Ovary (tissue), 9 donors: Measurements from ENCODE around the gene BCOR. TPM values are rescaled to one million over a fixed set of nuclear protein-coding genes. Genes with fewer than 3 reads are reported as not detected.

Experiments
- DNase-seq, 5 donors: peaks; one replicate each; pipeline ENCODE4 v3.0.0-alpha.2; 2019 to 2020
- H3K27ac ChIP-seq, 2 donors: fragments of 200-600 bp; one replicate each; pipeline versions ENCODE4 v1.5.1 to v1.8.0; 2019 to 2022
- H3K27me3 ChIP-seq: fragments of 200-600 bp; one replicate; pipeline ENCODE4 v1.8.0; 2022
- H3K36me3 ChIP-seq: fragments of 200-600 bp; sonication (generic); one replicate; pipeline ENCODE4 v1.5.1; 2019
- H3K4me1 ChIP-seq: one replicate; pipeline ENCODE4 v1.8.1; 2013; ENCODE audit warnings: mild to moderate bottlenecking, moderate library complexity; ENCODE audit not compliant: insufficient read depth
- H3K4me3 ChIP-seq: fragments of 200-600 bp; sonication (generic); one replicate; pipeline ENCODE4 v1.5.1; 2017
- H3K9me3 ChIP-seq, 2 donors: fragments of 200-600 bp in 1 of 2; sonication (generic) in 1 of 2; one replicate each; pipeline versions ENCODE4 v1.5.1 to v1.8.1; 2013 to 2019; ENCODE audit warnings: mild to moderate bottlenecking in 1 of 2, moderate library complexity in 1 of 2
- EP300 ChIP-seq: sonication (generic); formaldehyde crosslinking; IDR thresholded peaks from one replicate; pipeline ENCODE4 v1.6.1; 2017; ENCODE audit warnings: antibody characterized with exemption
- POLR2A ChIP-seq: fragments of 450-650 bp; IDR thresholded peaks from one replicate; pipeline ENCODE4 v1.6.1; 2017; ENCODE audit warnings: antibody characterized with exemption, mild to moderate bottlenecking, moderate library complexity
- WGBS, 3 donors: extraction: QIAGEN DNeasy Blood & Tissue Kit in 1 of 3; methylation state at CpG; one replicate each; pipeline versions ENCODE4 v1.1.5 to v1.1.7; 2013 to 2017; 5-methylcytosine and 5-hydroxymethylcytosine counted together
- intact Hi-C, 4 donors: fragments of 100-400 bp; cut with DNase I; formaldehyde crosslinking; loops; one replicate each; pipeline versions ENCODE4 v1.11.0 to v1.15.1; 2022 to 2023
- polyA plus RNA-seq, 2 donors: library from polyadenylated mRNA; stranded (reverse); fragments of 200-250 nt in 1 of 2; fragments of 350-450 nt in 1 of 2; fragmentation: Illumina TruSeq in 1 of 2; extraction: RNeasy Lipid Tissue Mini Kit (QIAGEN cat#74804) in 1 of 2; gene quantifications; one replicate each; pipeline ENCODE4 v1.2.3, GENCODE V29; 2013 to 2014
- total RNA-seq, 7 donors: library from RNA; depleted of rRNA in 2 of 7; stranded (reverse); fragments of >200 nt in 2 of 7; fragmentation: NEBNext Ultra II Directional in 3 of 7; extraction: Animal tissue kit (Norgen Biotek cat#: 25700) in 3 of 7; gene quantifications; one replicate each; pipeline versions ENCODE4 v1.1.0 to v1.2.4, GENCODE V29; 2016 to 2023
- TF ChIP-seq, protein P1 (sequence below), 3 donors: fragments of 450-650 bp in 2 of 3; fragments of 200-600 bp in 1 of 3; IDR thresholded peaks; one replicate each; pipeline versions ENCODE4 v1.5.1 to v1.8.0; 2016 to 2022; ENCODE audit warnings: antibody characterized with exemption in 3 of 3, mild to moderate bottlenecking in 1 of 3
- donor health status: DM: no; HTN: no; CAD: no; lungs with moderate emphysema.
- donor health status: DM: no; HTN: no; CAD: no.
- donor health status: Bipolar disorder and iron deficiency.
- donor health status: DM: yes; HTN: yes; CAD: no.
- donor health status: DM: no; HTN: no; CAD: no.
- donor health status: DM: yes; HTN: yes; CAD: no.

Gene BCOR
- total and polyA plus RNA-seq, 9 donors = 17.7 to 57.2 (median 42.3) TPM

DNA sequence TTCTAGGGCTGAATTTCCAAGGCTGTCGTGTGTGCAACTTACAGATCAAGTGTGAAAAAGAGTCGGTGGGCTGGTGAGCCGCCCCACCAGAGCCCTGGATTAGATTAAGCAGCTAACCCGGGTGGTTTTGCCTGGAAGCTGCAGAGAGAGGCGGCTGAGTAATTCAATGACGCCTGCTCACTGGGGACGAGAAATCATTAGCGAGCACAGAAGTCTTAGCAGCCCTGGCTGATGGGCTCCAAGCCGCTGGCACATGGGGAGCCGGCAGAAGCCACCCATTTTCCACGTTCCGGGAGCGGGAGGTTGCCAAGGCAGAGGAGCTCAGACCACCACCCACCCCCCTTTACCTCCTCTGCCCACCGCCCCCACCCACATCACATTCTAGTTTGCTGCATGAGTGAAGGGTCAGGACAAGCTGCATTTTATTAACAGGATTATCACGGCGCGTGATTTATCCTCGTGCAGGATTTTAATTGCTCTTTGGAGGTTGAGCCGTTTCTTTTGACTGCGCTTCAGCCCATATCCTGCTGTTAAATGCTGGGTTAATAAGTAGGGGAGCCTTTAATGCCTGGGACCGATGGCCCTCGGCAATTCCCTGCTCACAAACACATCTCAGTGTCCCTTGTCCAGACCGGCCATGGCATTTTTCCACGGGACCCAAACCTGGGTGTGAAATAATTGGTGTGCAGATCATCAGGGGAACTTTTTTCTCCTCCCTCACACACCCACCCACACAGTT lies 19.1 kb downstream of the BCOR start:
- no peak for TF ChIP-seq POLR2A
- no peak for TF ChIP-seq EP300
- TF ChIP-seq, protein P1, sequence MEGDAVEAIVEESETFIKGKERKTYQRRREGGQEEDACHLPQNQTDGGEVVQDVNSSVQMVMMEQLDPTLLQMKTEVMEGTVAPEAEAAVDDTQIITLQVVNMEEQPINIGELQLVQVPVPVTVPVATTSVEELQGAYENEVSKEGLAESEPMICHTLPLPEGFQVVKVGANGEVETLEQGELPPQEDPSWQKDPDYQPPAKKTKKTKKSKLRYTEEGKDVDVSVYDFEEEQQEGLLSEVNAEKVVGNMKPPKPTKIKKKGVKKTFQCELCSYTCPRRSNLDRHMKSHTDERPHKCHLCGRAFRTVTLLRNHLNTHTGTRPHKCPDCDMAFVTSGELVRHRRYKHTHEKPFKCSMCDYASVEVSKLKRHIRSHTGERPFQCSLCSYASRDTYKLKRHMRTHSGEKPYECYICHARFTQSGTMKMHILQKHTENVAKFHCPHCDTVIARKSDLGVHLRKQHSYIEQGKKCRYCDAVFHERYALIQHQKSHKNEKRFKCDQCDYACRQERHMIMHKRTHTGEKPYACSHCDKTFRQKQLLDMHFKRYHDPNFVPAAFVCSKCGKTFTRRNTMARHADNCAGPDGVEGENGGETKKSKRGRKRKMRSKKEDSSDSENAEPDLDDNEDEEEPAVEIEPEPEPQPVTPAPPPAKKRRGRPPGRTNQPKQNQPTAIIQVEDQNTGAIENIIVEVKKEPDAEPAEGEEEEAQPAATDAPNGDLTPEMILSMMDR (IDR thresholded peaks at IDR 0.05) = no peak
- no peak for DNase-seq
- 49 to 67% (median 63%) methylated on average over 24 of the region's 24 CpGs for WGBS, 3 donors

DNA sequence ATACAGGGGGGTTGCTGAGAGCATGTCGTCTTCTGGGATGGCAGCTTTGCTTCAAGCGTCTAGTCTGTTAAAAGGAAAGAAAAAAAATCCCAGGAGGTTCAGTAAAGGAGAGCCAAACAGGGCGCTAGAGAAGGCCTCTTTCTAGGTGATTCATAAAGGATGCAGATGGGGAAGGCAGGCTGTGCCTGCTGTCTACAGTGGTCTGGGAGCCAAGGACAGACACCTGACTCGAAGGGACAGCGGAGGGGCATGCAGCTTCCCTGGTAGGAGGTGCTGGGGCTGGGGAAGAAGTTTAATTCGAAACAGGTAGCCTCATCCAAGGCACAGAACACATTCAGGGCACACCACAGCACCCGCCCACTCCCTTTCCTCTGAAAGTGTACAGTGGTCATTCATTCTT lies 19.9 kb downstream of the BCOR start:
- 48 to 67% (median 56%) methylated on average over 7 of the region's 7 CpGs for WGBS, 3 donors
- Histone ChIP-seq H3K36me3 (no peaks in the 10 kb centered on the region), H3K27ac (no peak overlapping the region), H3K27me3 (no peaks in the 10 kb centered on the region), H3K9me3 (no peaks in the 10 kb centered on the region), H3K4me3 (no peak overlapping the region), H3K4me1 (peaks cover 2% of the 10 kb centered on the region)
- intact Hi-C loops = no loop called here
- DNase-seq = no peak
- TF ChIP-seq EP300 (no peak), POLR2A (no peak)
- TF ChIP-seq, protein P1 (IDR thresholded peaks at IDR 0.05) = no peak

More for the DNA sequence above, 19.1 kb downstream of the BCOR start:
- Histone ChIP-seq H3K27ac (no peak overlapping the region), H3K9me3 (no peaks in the 10 kb centered on the region), H3K4me3 (no peak overlapping the region), H3K27me3 (no peaks in the 10 kb centered on the region), H3K4me1 (peaks cover 2% of the 10 kb centered on the region), H3K36me3 (no peaks in the 10 kb centered on the region)
- intact Hi-C loops = no loop called here

DNA sequence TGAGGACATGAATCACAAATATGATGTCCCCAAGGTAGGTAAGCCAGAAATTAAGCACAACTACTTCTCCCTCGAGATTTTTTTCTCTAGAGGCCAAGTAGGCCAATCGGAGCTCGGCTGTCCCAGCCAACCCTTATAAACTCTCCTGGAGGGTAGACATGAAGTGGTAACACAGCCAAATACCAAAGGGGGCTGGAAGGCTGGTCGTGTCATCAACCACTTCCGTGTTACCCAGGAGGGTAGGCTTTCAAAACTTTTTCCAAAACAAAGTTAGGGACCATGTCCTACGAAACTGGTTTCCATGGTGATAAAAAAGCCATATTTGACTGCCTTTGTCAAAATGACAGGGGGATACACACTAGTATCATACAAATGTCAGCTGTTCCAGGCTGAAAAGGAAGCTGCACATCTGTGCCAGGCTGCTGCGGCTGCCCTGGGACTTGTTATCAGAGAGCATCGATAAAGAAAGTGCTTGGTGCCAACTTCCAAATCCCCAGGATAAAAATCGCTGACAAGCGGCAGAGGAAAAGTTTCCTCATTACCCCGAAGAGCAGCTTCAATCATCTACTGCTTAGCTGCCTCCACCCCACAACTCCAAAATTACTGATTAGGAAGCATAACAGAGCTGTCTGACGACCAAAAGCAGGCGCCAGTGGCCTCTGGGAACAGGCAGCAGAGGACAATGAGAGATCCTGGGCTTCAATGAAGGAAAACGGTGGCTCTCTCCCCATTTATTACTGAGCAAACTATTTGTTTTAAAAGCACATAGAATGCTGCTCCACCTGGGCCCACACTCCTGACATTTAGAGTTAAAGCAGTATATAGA lies 20.8 kb downstream of the BCOR start:
- Histone ChIP-seq H3K4me1 (peaks cover 2% of the 10 kb centered on the region), H3K27ac (no peak overlapping the region), H3K9me3 (no peaks in the 10 kb centered on the region), H3K4me3 (no peak overlapping the region), H3K36me3 (no peaks in the 10 kb centered on the region), H3K27me3 (no peaks in the 10 kb centered on the region)
- TF ChIP-seq, protein P1 (IDR thresholded peaks at IDR 0.05) = no peak
- TF ChIP-seq EP300 (no peak), POLR2A (no peak)
- peak in 1 of 5 donors; percentile 9 for DNase-seq
- WGBS, 3 donors = 45 to 61% (median 57%) methylated on average over 14 of the region's 14 CpGs
- intact Hi-C loops = no loop called here

DNA sequence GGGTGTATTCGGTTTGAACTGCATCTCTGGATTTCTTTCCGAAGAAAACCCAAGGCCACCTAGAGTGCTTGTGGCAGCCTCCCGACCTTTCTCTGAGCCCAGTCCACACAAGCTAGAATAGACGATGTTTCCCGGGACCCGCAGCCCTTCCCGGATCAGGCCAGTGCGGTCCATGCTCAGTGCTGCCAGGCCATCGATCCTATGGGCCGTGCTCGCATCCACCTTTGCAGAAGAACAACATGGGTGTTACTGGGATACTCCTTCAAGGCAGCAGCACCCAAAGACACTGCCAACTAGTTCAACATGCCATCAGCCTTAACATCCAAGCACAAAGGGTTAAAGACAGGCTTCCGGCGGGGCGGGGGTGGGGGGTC lies 22.8 kb downstream of the BCOR start:
- intact Hi-C loops = no loop called here
- no peak for DNase-seq
- Histone ChIP-seq H3K27me3 (no peaks in the 10 kb centered on the region), H3K36me3 (no peaks in the 10 kb centered on the region), H3K9me3 (no peaks in the 10 kb centered on the region), H3K4me1 (no peaks in the 10 kb centered on the region), H3K27ac (no peak overlapping the region), H3K4me3 (no peak overlapping the region)
- TF ChIP-seq POLR2A = no peak
- TF ChIP-seq, protein P1 (IDR thresholded peaks at IDR 0.05) = no peak
- no peak for TF ChIP-seq EP300
- 72 to 82% (median 77%) methylated on average over 14 of the region's 14 CpGs for WGBS, 3 donors
